ENCODE results near the gene AVEN. TPM values are rescaled to one million over a fixed set of nuclear protein-coding genes. Genes with fewer than 3 reads are reported as not detected.

AVEN gene
- total RNA-seq, 1 donor from 2014 or later: 24.4 TPM

GRCh38 chr15:33946152-33946551, 92.9 kb downstream of the AVEN start:
- Histone ChIP-seq H3K4me3 (ENCODE audit: low read depth, low read length) (no peak overlapping the region), H3K27me3 (ENCODE audit: control insufficient read depth, insufficient read depth, low read length) (no peaks in the 10 kb centered on the region), H3K36me3 (ENCODE audit: control insufficient read depth, insufficient read depth, low read length) (no peaks in the 10 kb centered on the region)
- TF ChIP-seq CTCF (IDR thresholded peaks at IDR 0.05; ENCODE audit: insufficient read depth, low read length, poor library complexity, severe bottlenecking): no peak
- no peak for DNase-seq (ENCODE audit: low read depth)

GRCh38 chr15:33941279-33942063, 97.5 kb downstream of the AVEN start:
- H3K4me3 ChIP-seq (ENCODE audit: low read depth, low read length): no peak overlapping the region
- no peak for TF ChIP-seq CTCF (IDR thresholded peaks at IDR 0.05; ENCODE audit: insufficient read depth, low read length, poor library complexity, severe bottlenecking)
- H3K36me3 ChIP-seq (ENCODE audit: control insufficient read depth, insufficient read depth, low read length): no peaks in the 10 kb centered on the region
- no peaks in the 10 kb centered on the region for H3K27me3 ChIP-seq (ENCODE audit: control insufficient read depth, insufficient read depth, low read length)
- DNase-seq (ENCODE audit: low read depth): no peak

GRCh38 chr15:33934921-33935320, 104.1 kb downstream of the AVEN start:
- TF ChIP-seq CTCF (IDR thresholded peaks at IDR 0.05; ENCODE audit: insufficient read depth, low read length, poor library complexity, severe bottlenecking): no peak
- H3K27me3 ChIP-seq (ENCODE audit: control insufficient read depth, insufficient read depth, low read length): no peaks in the 10 kb centered on the region
- no peak for DNase-seq (ENCODE audit: low read depth)
- H3K36me3 ChIP-seq (ENCODE audit: control insufficient read depth, insufficient read depth, low read length): no peaks in the 10 kb centered on the region
- no peak overlapping the region for H3K4me3 ChIP-seq (ENCODE audit: low read depth, low read length)

GRCh38 chr15:33934396-33934795, 104.6 kb downstream of the AVEN start:
- H3K4me3 ChIP-seq (ENCODE audit: low read depth, low read length): no peak overlapping the region
- DNase-seq (ENCODE audit: low read depth): no peak
- TF ChIP-seq CTCF (IDR thresholded peaks at IDR 0.05; ENCODE audit: insufficient read depth, low read length, poor library complexity, severe bottlenecking): no peak
- no peaks in the 10 kb centered on the region for H3K36me3 ChIP-seq (ENCODE audit: control insufficient read depth, insufficient read depth, low read length)
- H3K27me3 ChIP-seq (ENCODE audit: control insufficient read depth, insufficient read depth, low read length): no peaks in the 10 kb centered on the region

GRCh38 chr15:33932734-33933133, 106.3 kb downstream of the AVEN start:
- TF ChIP-seq CTCF (IDR thresholded peaks at IDR 0.05; ENCODE audit: insufficient read depth, low read length, poor library complexity, severe bottlenecking): no peak
- no peak for DNase-seq (ENCODE audit: low read depth)
- no peak overlapping the region for H3K4me3 ChIP-seq (ENCODE audit: low read depth, low read length)
- H3K27me3 ChIP-seq (ENCODE audit: control insufficient read depth, insufficient read depth, low read length): no peaks in the 10 kb centered on the region
- no peaks in the 10 kb centered on the region for H3K36me3 ChIP-seq (ENCODE audit: control insufficient read depth, insufficient read depth, low read length)

GRCh38 chr15:33926260-33926659, 112.7 kb downstream of the AVEN start:
- no peak for DNase-seq (ENCODE audit: low read depth)
- Histone ChIP-seq H3K4me3 (ENCODE audit: low read depth, low read length) (no peak overlapping the region), H3K27me3 (ENCODE audit: control insufficient read depth, insufficient read depth, low read length) (no peaks in the 10 kb centered on the region), H3K36me3 (ENCODE audit: control insufficient read depth, insufficient read depth, low read length) (no peaks in the 10 kb centered on the region)
- TF ChIP-seq CTCF (IDR thresholded peaks at IDR 0.05; ENCODE audit: insufficient read depth, low read length, poor library complexity, severe bottlenecking): no peak

Data from kidney epithelial cell (primary cell).